Fibroblast of villous mesenchyme (primary cell): ENCODE data around the gene HSP90AA1. TPM values are rescaled to one million over a fixed set of nuclear protein-coding genes. Genes with fewer than 3 reads are reported as not detected.
"Not testable (repeated sequence)": the region's sequence is repeated elsewhere in the genome, so short reads cannot be mapped to it uniquely, and the experiment has no call there.

Experiments used
- DNase-seq: peaks from one replicate; pipeline ENCODE4 v3.0.0-alpha.2; 2010; ENCODE audit warnings: low read depth
- H3K4me3 ChIP-seq: 2 replicates; pipeline ENCODE4 v1.5.1; 2011; ENCODE audit warnings: low read depth, mild to moderate bottlenecking, low read length
- CTCF ChIP-seq: IDR thresholded peaks from 2 replicates; pipeline ENCODE4 v1.5.1; 2012; ENCODE audit warnings: low read depth, mild to moderate bottlenecking, low read length; ENCODE audit not compliant: insufficient read depth
- total RNA-seq: library from RNA; depleted of rRNA; stranded (reverse); fragments of >200 nt; gene quantifications from 2 replicates; pipeline ENCODE4 v1.2.3, GENCODE V29; 2012

The HSP90AA1 gene
- 166 and 321 TPM in 2 replicates for total RNA-seq

GRCh38 chr14:102086972-102087761 lies at the start of gene HSP90AA1:
TSS of gene HSP90AA1 (minus strand) at chr14:102087044. CDS start at chr14:102086378, 666 bp downstream.
- TF ChIP-seq CTCF = peak; percentile 20
- peak within 1 kb of the TSS; percentile 83 for H3K4me3 ChIP-seq
- DNase-seq = peak; percentile 90

GRCh38 chr14:102135456-102135855 lies 48.6 kb upstream of the HSP90AA1 start:
- not testable (repeated sequence) for DNase-seq, H3K4me3 ChIP-seq

- H3K4me3 ChIP-seq, DNase-seq: not testable (repeated sequence)
Observed at GRCh38 chr14:102134719-102135118, 47.9 kb upstream of the HSP90AA1 start.

GRCh38 chr14:102134021-102134420 lies 47.2 kb upstream of the HSP90AA1 start:
- not testable (repeated sequence) for DNase-seq, H3K4me3 ChIP-seq

- TF ChIP-seq CTCF = no peak
- no peak overlapping the region for H3K4me3 ChIP-seq
- DNase-seq = no peak
Observed at GRCh38 chr14:102131741-102132140, 44.9 kb upstream of the HSP90AA1 start.

GRCh38 chr14:102126807-102127455 lies 40.1 kb upstream of the HSP90AA1 start:
- TF ChIP-seq CTCF = no peak
- DNase-seq = no peak
- no peak overlapping the region for H3K4me3 ChIP-seq

- no peak overlapping the region for H3K4me3 ChIP-seq
- no peak for DNase-seq
- no peak for TF ChIP-seq CTCF
Observed at GRCh38 chr14:102125546-102125945, 38.7 kb upstream of the HSP90AA1 start.

- H3K4me3 ChIP-seq = no peak overlapping the region
- no peak for DNase-seq
- TF ChIP-seq CTCF = no peak
Observed at GRCh38 chr14:102124419-102124818, 37.6 kb upstream of the HSP90AA1 start.
